GOT3 (cell line): Measurements from ENCODE around the gene TUBA1C.
"Not testable (repeated sequence)": the region's sequence is repeated elsewhere in the genome, so short reads cannot be mapped to it uniquely, and the experiment has no call there.

Experiments
- DNase-seq: peaks from one replicate; lab custom pipeline; 2025; ENCODE audit warnings: mixed read lengths; lab: John Stamatoyannopoulos, UW

The TUBA1C gene

GRCh38 chr12:49264873-49265792, at the start of gene TUBA1C:
Gene TUBA1C (plus strand): TSS chr12:49265082. CDS start chr12:49265182, 100 bp downstream.
- DNase-seq = peak; percentile 93

DNA sequence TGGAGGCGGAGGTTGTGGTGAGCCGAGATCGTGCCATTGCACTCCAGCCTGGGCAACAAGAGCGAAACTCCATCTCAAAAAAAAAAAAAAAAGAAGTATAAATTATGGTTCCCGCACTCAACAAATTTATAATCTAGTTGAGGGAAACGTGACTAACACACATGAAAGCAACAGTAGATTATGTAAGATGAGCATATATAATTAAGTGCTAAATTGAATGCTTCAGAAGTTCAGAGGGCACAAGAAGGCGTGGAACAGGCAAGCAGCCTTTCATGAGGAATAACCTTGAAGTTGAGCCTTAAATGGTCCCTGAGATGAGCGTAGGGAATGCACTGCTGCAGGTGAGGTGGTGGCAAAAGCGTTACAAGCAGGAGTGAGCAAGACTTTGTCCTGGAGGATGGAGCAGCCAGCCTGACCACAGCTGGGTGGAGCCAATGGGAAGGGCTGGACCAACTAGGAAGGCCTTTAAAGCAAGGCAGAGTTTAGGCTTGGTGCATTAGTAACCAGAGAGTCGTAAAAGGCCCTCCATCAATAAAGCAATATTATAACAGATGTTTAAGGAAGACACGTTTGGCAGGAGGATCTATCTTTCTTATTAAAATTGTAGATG, 45.4 kb upstream of the TUBA1C start:
- no peak for DNase-seq

DNA sequence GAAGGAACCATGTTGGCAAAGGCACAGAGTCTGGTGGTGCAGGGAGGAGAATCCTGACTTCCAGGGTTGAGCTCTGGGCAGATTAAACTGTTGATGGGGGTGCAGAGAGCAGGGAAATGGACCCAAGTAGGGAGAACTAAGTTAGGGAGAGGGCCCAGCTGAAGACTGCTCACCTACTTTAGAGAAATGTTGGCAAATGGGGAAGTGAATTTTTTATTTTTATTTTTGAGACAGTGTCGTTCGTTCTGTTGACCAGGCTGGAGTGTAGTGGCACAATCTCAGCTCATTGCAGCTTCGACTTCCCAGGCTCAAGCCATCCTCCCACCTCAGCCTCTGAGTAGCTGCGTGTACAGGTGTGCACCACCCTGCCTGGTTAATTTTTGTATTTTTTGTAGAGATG, 43.9 kb upstream of the TUBA1C start:
- no peak for DNase-seq

DNA sequence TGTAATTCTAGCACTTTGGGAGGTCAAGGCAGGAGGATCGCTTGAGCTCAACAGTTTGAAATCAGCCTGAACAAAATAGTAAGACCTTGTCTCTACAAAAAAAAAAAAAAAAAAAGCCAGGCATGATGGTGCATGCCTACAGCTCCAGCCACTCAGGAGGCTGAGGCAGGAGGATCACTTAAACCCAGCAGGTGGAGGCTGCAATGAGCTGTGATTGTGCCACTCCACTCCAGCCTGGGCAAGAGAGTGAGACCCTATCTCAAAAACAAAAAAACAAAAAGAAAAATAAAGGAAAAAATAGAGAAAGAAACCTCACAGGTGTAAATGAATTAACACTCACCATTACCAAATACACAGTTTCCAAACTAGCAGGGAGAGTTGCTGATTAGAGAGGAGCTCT, 41.8 kb upstream of the TUBA1C start:
- DNase-seq = no peak

DNA sequence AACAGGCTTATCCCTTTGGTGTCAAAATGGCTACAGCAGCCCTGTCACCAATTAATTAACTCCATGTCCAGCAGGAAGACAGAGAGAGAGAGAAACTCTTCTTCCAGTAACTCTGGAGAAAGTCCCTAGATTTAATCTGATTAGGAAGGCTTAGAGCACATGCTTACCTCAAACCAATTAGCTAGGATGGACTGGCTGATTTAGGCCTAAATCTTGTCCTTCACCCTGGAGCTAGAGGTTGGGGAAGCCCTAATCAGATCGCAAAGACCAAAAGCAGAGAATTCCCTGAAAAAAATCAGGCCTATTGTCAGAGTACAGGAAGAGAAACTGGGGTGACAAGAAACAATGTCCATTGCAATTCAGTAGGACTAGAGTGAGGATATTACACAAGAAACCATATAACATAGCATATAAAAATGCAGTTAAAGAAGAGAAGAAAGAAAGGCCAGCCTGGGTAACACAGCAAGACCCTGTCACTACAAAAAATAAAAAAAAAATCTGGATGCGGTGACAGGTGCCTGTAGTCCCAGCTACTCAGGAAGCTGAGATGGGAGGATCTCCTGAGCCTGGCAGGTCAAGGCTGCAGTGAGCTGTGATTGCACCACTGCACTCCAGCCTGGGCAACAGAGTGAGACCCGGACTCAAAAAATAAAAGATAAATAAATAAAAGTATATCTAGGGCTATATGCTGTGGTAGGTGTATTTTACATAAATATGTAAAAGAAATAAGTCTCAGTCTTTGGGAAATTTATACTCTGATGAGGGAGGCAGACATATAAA, 41.1 kb upstream of the TUBA1C start:
- DNase-seq = no peak

- DNase-seq = no peak
Observed at GRCh38 chr12:49225576-49226166, 39.2 kb upstream of the TUBA1C start.

DNA sequence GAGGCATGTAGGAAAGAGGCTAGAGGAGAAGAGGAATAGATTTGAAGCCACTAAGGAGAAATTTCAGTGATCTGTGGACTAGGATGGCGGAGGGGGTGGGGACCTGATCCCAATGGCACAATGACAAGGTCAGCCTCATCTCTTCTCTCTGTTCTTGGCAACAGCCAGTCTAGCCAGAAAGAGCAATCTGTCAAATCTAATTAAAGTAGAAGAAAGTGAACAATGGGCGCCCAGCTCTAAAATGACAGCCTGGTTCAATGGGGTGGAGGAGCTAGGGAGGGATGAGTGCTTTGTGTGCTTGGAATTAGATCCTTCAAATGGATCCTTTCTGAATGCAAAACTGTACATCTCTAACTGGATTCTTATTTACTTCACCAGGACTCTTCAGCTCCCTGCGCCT, 37.2 kb upstream of the TUBA1C start:
- no peak for DNase-seq

- no peak for DNase-seq
Observed at GRCh38 chr12:49228653-49229052, 36.2 kb upstream of the TUBA1C start.

GRCh38 chr12:49230176-49230804, 34.6 kb upstream of the TUBA1C start:
- no peak for DNase-seq

DNA sequence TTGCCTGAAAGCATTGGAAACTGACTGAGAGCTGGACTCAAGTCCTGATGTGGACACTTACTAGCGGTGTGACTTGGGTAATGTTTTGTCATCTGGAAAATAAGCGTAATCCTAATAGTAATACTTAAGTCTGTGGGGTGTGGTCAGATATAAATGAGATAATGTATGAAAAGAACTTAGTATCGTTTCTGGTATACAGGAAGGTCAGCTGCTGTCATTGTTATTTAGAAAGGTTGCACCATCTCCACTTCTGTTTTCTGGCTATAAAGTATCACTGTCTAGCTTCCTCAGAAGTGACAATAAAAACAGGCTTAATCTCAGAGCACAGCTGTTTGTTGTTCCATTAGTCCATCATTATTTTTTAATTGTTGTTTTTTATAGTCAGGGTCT, 34.1 kb upstream of the TUBA1C start:
- DNase-seq = no peak

DNA sequence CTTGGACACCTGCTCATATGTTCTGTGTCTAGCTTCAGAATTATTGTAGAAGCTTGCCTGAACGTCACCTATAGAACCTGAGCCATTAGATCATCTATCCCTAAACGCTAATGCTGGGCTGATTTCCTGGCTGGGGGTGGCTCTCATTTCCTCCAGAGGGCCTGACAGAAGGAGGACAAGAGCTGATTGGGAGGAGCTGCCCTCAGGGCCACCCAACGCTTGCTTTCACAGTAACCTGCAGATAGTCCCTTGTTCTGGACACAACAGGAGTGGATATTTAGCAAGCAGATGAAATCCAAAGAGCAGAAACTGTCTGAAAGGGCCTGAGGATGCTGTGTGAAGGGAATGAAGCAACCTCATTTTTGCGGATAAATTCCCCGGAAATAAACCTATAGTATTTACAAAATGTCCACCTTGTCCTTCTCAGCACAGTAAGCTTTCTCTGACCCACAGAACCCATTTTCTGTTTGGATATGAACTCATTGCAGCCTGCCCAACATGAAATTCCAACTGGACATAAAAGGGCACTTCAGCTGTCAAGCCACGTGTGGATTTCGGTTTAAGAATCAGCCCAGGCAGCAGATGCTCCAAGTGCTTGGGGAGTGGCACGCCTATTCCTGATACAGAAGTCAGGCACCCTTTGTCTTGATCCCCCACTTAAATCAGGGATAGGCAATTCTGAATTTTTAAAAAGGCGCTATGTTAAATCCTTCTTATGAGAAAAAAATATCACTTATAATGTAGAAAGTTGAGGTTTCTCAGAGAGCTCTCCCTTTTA, 32.8 kb upstream of the TUBA1C start:
- no peak for DNase-seq

DNA sequence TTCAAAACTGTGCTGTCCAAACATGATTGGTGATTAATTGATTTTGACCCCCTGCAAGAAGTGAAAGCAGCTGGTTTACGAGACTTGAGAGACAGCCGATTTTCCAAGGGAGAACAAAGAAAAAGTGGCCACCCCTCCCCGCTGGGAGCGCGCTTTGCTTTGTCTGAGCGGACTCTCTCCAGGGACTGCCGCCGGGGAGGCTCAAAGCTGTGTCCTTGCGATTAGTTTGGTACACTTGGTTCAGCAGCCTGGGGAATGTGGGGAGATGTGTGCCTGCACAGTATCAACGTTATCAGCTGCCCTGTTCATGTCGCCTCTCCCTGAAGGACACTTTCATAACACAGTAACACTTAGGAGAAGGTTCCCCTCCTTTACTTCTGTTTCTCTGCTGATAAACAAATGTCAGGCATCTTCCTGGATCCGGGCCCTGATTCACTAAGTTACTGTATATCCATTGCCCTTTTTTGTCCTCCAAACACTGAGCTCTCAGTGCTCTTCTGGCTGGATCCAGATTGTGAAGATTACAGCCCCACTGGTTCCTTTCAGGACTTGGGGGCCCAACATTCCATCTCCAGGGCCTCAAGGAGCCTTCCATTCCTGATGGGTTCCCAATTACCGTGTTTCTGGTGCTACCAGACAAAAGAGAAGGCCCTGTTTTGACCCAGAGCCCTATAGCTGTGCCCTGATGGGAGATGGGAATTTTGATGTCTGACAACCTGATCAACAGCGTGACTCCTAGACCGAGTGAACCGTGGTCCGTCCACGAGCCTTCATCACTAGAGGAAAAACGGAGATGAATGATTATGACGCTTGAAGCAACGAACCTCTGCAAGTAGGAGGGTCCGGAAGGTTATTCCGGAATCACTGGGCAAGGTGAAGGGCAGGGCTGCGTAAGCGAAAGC, 31.7 kb upstream of the TUBA1C start:
- peak; percentile 73 for DNase-seq

- no peak for DNase-seq
Observed at GRCh38 chr12:49233842-49234526, 30.9 kb upstream of the TUBA1C start.

- DNase-seq = no peak
Observed at GRCh38 chr12:49236423-49236822, 28.5 kb upstream of the TUBA1C start.

GRCh38 chr12:49243631-49244030, 21.3 kb upstream of the TUBA1C start:
- DNase-seq = no peak

DNA sequence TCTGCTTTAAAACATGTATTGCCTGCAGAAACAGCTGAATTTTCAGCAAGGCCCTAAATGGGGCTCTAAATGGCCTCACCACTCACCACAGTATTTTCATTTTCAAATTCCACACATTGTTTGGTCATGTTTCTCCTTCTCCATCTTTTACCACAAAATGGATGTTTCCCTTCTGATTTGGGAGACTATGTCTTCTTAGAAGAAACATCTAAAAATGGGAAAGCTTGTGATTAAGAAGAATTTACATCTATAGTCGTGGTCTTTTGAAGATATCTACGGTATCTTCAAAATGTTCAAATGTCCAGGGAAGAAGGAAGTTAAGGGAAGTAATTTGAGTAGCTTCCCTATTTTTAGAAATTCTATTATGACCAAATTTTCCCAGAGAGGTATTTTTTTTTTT, 20.7 kb upstream of the TUBA1C start:
- no peak for DNase-seq

DNA sequence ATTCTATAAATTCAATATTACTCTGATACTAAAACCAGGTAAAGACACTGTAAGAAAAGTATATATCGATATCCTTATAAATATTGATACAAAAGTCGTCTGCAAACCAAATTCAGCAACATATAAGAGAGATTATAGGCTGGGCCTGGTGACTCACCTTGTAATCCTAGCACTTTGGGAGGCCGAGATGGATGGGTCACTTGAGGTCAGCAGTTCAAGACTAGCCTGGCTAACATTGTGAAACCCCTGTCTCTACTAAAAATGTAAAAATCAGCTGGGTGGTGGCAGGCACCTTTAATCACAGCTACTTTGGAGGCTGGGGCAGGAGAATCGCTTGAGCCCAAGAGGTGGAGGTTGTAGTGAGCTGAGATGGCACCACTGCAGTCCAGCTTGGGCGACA, 13.5 kb upstream of the TUBA1C start:
- no peak for DNase-seq

- no peak for DNase-seq
Observed at GRCh38 chr12:49253033-49253623, 11.8 kb upstream of the TUBA1C start.

GRCh38 chr12:49255456-49255855, 9.4 kb upstream of the TUBA1C start:
- DNase-seq = not testable (repeated sequence)
